ENCODE data around the gene GCSH. TPM values are rescaled to one million over a fixed set of nuclear protein-coding genes. Genes with fewer than 3 reads are reported as not detected.

The GCSH gene
- total and polyA plus RNA-seq, 2 of the 13 experiments (the other 11 are each of a cell fraction or from before 2014, with no cell fraction given) = 35.9 to 103 TPM

GRCh38 chr16:81140930-81141780 lies 45.0 kb upstream of the GCSH start:
- peaks cover 57% of the 10 kb centered on the region for H3K4me1 ChIP-seq (ENCODE audit: insufficient read depth, low read length)
- H3K4me3 ChIP-seq (replicated peaks in 1 of 3; ENCODE audit: insufficient read depth in 1 of 3, low read depth in 2 of 3, low read length in 3 of 3) = peak overlapping the region; percentile 40 to 72 (median 50)
- POLR2A ChIA-PET = interaction anchor here (0.6 to 1.2 kb wide), 4 partner anchors 13 to 65 kb away, joined by 4 to 8 read pairs (median 6); partner anchors contain the start of gene C16orf46
- TF ChIP-seq MXI1 (IDR thresholded peaks at IDR 0.05; ENCODE audit: borderline replicate concordance, low read depth, low read length) (peak; percentile 53; the same call in 1 of the 3 replicates), ZNF563 (CRISPR knock-in tag; IDR thresholded peaks at IDR 0.05) (peak; percentile 59; the same call in 1 of the 2 replicates), RBFOX2 (IDR thresholded peaks at IDR 0.05; ENCODE audit: low read depth, low read length) (0 out of 2 replicates have a peak, but pooled peaks have one; percentile 48), REST (IDR thresholded peaks at IDR 0.05; ENCODE audit: borderline replicate concordance in 1 of 2, low read depth in 1 of 2, low read length in 2 of 2) (no peak; a peak in 1 of 4 replicates), SMAD1 (CRISPR knock-in tag; IDR thresholded peaks at IDR 0.05; ENCODE audit: borderline replicate concordance, low read depth) (0 out of 2 replicates have a peak, but pooled peaks have one; percentile 78), ZNF205 (CRISPR knock-in tag; IDR thresholded peaks at IDR 0.05) (peak; percentile 41; the same call in 1 of the 2 replicates), ZNF550 (CRISPR knock-in tag; IDR thresholded peaks at IDR 0.05; ENCODE audit: borderline replicate concordance) (0 out of 2 replicates have a peak, but pooled peaks have one; percentile 65), IRF2 (CRISPR knock-in tag; IDR thresholded peaks at IDR 0.05) (no peak), ZNF704 (CRISPR knock-in tag; IDR thresholded peaks at IDR 0.05; ENCODE audit: borderline replicate concordance) (0 out of 2 replicates have a peak, but pooled peaks have one; percentile 49), CHD4 (IDR thresholded peaks at IDR 0.05; ENCODE audit: borderline replicate concordance, low read length) (peak; percentile 87; the same call in 1 of the 2 replicates), ZNF746 (CRISPR knock-in tag; IDR thresholded peaks at IDR 0.05) (no peak), ETV6 (CRISPR knock-in tag; conservative IDR thresholded peaks at IDR 0.05) (0 out of 2 replicates have a peak, but pooled peaks have one; percentile 32), SNAPC2 (CRISPR knock-in tag; IDR thresholded peaks at IDR 0.05) (no peak), ZNF891 (CRISPR knock-in tag; IDR thresholded peaks at IDR 0.05) (peak; percentile 90; the same call in 1 of the 2 replicates), HMG20B (CRISPR knock-in tag; conservative IDR thresholded peaks at IDR 0.05) (no peak)

More at GRCh38 chr16:81140930-81141780, 45.0 kb upstream of the GCSH start:
- no peaks in the 10 kb centered on the region for H3K79me2 ChIP-seq (ENCODE audit: insufficient read depth, low read length)
- no peak overlapping the region for H2AFZ ChIP-seq (ENCODE audit: low read length)
- DNase-seq (ENCODE audit: low spot score) (peak; percentile 82), FAIRE-seq (peak; percentile 67), ATAC-seq (peak; percentile 84)
- BruUV-seq (replicated peaks) = TSS peak; percentile 66
- no peaks in the 10 kb centered on the region for H4K20me1 ChIP-seq (ENCODE audit: insufficient read depth, low read length)
- 0 out of 5 replicates have a peak, but pooled peaks cover 0 to 8% of the 10 kb centered on the region in 2 experiments for H3K27me3 ChIP-seq (ENCODE audit: control insufficient read depth in 1 of 2, insufficient read depth in 2 of 2, low read length in 2 of 2)
- 26% methylated on average over 15 of the region's 21 CpGs for WGBS (ENCODE audit: low lambda C conversion rate)
- H3K4me2 ChIP-seq (ENCODE audit: low read depth, low read length) = peak overlapping the region; percentile 91
- in situ Hi-C loops (cut with HindIII; ENCODE audit: extremely low pct_ligation_motif_present, low pct_unique_long_range_greater_than_20kb) = no loop called here
- H3K9ac ChIP-seq (ENCODE audit: insufficient read depth, low read depth, low read length) = peak overlapping the region; percentile 75
- CTCF ChIA-PET (ENCODE audit: low intra/inter-chr PET ratio, low total read pairs) = interaction anchor here (1.2 kb wide), 1 partner anchor 74 kb away, joined by 5 read pairs; no protein-coding TSS in a partner anchor
- peak overlapping the region; percentile 60 for H3K27ac ChIP-seq (ENCODE audit: extremely low read length, insufficient read depth, low read length)
- H3K9me3 ChIP-seq (ENCODE audit: low read length) = no peaks in the 10 kb centered on the region
- H3K36me3 ChIP-seq (replicated peaks in 1 of 2; ENCODE audit: control insufficient read depth in 1 of 2, insufficient read depth in 2 of 2, low read length in 2 of 2) = no peaks in the 10 kb centered on the region; a peak in 1 of 5 replicates
- intact Hi-C loops (cut with micrococcal nuclease; ENCODE audit: unreplicated experiment) = loop anchor here (5.0 to 10.0 kb wide), 2 partner anchors 36 to 106 kb away; partner anchors contain the start of gene ATMIN
